Astrocyte (in vitro differentiated cells and primary cell): Measurements from ENCODE around the gene ZCCHC24.
"Not testable (repeated sequence)": the region's sequence is repeated elsewhere in the genome, so short reads cannot be mapped to it uniquely, and the experiment has no call there.

ENCODE experiments used
- CTCF ChIP-seq: IDR thresholded peaks from 2 replicates; pipeline ENCODE4 v1.5.1; 2011; ENCODE audit warnings: low read depth, mild to moderate bottlenecking, inconsistent platforms, low read length, moderate library complexity; ENCODE audit not compliant: insufficient read depth
- EZH2 ChIP-seq: IDR thresholded peaks from 2 replicates; pipeline ENCODE4 v1.6.1; 2012; ENCODE audit warnings: mild to moderate bottlenecking, low read length, inconsistent platforms; ENCODE audit not compliant: insufficient read depth

GRCh38 chr10:79337783-79338469 is 107.5 kb downstream of the ZCCHC24 start:
- TF ChIP-seq CTCF, EZH2: not testable (repeated sequence)
